GM20431 (cell line): ENCODE results near the gene WDR55.
"Not testable (repeated sequence)": the region's sequence is repeated elsewhere in the genome, so short reads cannot be mapped to it uniquely, and the experiment has no call there.

Source experiments
- in situ Hi-C: fragments of 300-500 bp; cut with MseI, MboI; formaldehyde crosslinking; loops from one replicate; pipeline ENCODE4 v1.15.0; 2020; ENCODE audit warnings: low sequenced_read_pairs; ENCODE audit not compliant: unreplicated experiment

The WDR55 gene

GRCh38 chr5:140664359-140665119 lies at the start of gene WDR55:
TSS of gene WDR55 (plus strand) at chr5:140664904. CDS start at chr5:140664913, 9 bp downstream.
- in situ Hi-C loops: no loop called here

DNA sequence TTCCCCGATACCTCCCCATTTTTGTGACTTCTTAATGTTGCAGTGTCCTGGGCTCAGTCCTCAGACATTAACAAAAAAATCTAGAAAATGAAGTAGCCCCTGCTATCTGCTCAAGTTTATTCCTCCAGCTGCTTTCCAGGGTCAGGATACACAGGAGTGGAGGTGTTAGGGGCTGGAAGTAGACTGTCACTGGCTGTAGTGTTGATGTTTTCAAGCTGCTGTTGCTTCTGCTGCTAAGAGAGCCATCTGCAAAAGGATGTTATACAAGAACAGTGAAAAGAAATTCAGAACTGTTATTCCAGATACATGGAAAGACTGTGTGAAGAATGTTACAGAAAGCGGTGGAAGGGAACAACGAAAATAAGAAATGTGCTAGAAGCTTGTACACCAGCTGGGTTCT lies 42.4 kb upstream of the WDR55 start:
- in situ Hi-C loops: no loop called here

- in situ Hi-C loops: not testable (repeated sequence)
Observed at GRCh38 chr5:140623061-140623460, 41.6 kb upstream of the WDR55 start.

DNA sequence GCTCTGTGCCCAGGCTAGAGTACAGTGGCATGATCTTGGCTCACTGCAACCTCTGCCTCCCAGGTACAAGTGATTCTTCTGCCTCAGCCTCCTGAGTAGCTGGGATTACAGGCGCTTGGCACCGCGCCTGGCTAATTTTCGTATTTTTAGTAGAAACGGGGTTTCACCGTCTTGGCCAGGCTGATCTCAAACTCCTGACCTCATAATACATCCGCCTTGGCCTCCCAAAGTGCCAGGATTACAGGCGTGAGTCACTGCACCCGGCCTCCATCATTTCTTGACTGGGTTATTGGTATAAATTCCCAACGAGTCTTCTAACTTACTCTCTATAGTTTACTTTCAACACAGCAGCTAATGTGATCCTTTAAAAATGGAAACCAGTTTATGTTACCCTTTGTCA lies 39.8 kb upstream of the WDR55 start:
- in situ Hi-C loops: loop anchor here (25.0 kb wide), 1 partner anchor 263 kb away; the partner anchor contains the start of gene SLC4A9

DNA sequence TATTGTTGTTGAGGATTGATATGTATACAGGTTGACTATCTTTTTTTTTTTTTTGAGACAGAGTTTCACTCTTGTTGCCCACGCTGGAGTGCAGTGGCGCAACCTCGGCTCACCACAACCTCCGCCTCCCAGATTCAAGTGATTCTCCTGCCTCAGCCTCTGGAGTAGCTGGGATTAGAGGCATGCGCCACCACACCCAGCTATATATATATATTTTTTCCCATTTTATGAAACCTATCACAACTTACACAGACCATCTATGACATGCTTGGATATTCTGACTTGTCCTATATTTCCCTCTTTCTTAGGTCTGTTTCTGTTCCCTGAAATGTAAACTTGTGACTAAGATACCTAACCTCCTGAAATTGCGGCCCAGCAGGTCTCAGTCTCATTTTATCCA lies 36.7 kb upstream of the WDR55 start:
- in situ Hi-C loops: loop anchor here (25.0 kb wide), 1 partner anchor 266 kb away; the partner anchor contains the start of gene SLC4A9

DNA sequence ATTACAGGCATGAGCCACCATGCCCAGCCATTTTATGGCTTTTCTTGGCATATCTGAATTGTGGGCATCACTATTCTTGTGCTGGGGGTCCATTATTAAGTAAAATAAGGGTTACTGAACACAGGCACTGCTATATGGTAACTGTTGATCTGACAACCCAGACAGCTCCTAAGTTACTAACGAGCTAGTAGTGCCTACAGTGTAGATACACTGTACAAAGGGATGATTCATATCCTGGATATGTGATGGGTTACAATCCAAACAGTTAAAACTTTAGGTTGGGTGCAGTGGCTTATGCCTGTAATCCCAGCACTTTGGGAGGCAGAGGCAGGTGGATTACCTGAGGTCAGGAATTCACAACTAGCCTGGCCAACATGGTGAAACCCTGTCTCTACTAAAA lies 36.0 kb upstream of the WDR55 start:
- in situ Hi-C loops: loop anchor here (25.0 kb wide), 1 partner anchor 266 kb away; the partner anchor contains the start of gene SLC4A9

DNA sequence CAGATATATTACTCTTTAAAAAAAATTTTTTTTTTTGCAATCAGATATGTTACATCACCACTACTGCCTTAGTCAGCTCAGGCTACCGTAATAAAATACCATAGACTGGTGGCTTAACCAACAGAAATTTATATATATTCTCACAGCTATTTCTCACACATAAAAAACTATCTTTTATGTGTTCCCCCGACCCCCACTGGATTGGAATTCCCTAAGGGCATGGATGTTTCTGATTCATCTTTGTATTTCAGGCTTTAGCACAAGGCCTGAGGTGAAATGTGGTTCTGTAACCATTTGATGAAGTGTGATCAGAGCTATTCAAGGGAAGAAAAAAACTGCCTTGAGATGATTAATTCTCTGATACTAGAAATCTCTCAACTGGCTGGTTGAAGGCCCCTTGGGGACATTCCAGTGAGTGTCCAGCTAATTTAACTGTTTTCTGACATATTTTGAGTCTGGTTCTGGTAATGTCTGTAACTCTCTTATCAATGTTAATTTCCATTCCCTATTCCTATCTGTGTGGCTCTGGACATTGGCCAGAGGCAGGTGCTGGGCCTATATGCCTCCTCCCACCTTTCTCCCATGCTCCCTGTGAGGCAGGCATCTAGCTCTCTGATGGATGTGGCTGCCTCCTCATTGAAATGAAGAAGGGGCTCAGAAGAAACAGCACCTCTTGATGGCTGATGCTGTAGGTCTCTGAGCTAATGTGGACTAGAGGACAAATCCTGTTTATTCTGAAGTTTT lies 34.2 kb upstream of the WDR55 start:
- in situ Hi-C loops: loop anchor here (25.0 kb wide), 1 partner anchor 268 kb away; the partner anchor contains the start of gene SLC4A9

DNA sequence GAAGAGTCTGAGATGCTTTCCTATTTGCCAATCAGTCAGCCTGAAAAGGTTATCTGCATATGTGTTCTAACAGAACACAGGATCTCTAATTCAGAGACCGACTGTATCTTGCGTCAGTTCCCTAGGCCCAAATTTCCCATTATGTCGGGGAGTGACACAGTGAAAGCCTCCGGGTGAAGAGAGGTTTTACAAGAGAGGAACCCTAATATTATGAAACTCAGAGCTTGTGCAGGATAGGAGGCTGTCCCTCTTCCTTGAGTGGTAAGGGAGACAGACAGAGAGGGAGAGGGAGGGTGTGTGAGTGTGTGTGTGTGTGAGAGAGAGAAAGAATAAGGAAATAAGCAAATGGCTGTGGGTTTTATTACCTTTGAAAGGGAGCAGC lies 33.7 kb upstream of the WDR55 start:
- in situ Hi-C loops: loop anchor here (25.0 kb wide), 1 partner anchor 269 kb away; the partner anchor contains the start of gene SLC4A9

- in situ Hi-C loops: loop anchor here (25.0 kb wide), 1 partner anchor 270 kb away; the partner anchor contains the start of gene SLC4A9
Observed at GRCh38 chr5:140631831-140632365, 32.8 kb upstream of the WDR55 start.

- in situ Hi-C loops: loop anchor here (25.0 kb wide), 1 partner anchor 270 kb away; the partner anchor contains the start of gene SLC4A9
Observed at GRCh38 chr5:140632366-140633020, 32.2 kb upstream of the WDR55 start.

GRCh38 chr5:140633021-140633471 lies 31.7 kb upstream of the WDR55 start, which contains the start of gene CD14:
TSS of gene CD14 (minus strand) at chr5:140633175. CDS start at chr5:140633071, 104 bp downstream.
- in situ Hi-C loops: loop anchor here (25.0 kb wide), 1 partner anchor 271 kb away; the partner anchor contains the start of gene SLC4A9

GRCh38 chr5:140633501-140633900 lies 31.2 kb upstream of the WDR55 start:
- in situ Hi-C loops: loop anchor here (25.0 kb wide), 1 partner anchor 271 kb away; the partner anchor contains the start of gene SLC4A9

- in situ Hi-C loops: loop anchor here (25.0 kb wide), 1 partner anchor 272 kb away; the partner anchor contains the start of gene SLC4A9
Observed at GRCh38 chr5:140634103-140634502, 30.6 kb upstream of the WDR55 start.

- in situ Hi-C loops: loop anchor here (25.0 kb wide), 1 partner anchor 273 kb away; the partner anchor contains the start of gene SLC4A9
Observed at GRCh38 chr5:140635291-140636257, 29.1 kb upstream of the WDR55 start.

- in situ Hi-C loops: loop anchor here (25.0 kb wide), 1 partner anchor 275 kb away; the partner anchor contains the start of gene SLC4A9
Observed at GRCh38 chr5:140637371-140638100, 27.2 kb upstream of the WDR55 start.

GRCh38 chr5:140638898-140639147 lies 25.9 kb upstream of the WDR55 start:
- in situ Hi-C loops: loop anchor here (25.0 kb wide), 1 partner anchor 277 kb away; the partner anchor contains the start of gene SLC4A9

GRCh38 chr5:140639148-140639981 lies 25.3 kb upstream of the WDR55 start, which contains the start of gene TMCO6:
TSS of gene TMCO6 (plus strand) at chr5:140639451. CDS start at chr5:140639528, 77 bp downstream.
- in situ Hi-C loops: loop anchor here (25.0 kb wide), 1 partner anchor 277 kb away; the partner anchor contains the start of gene SLC4A9
